ENCODE data around the gene C1orf232. TPM values are rescaled to one million over a fixed set of nuclear protein-coding genes. Genes with fewer than 3 reads are reported as not detected.

C1orf232 gene
- total RNA-seq, 2 experiments from 2014 or later = not detected

- no peak overlapping the region for H3K27ac ChIP-seq (ENCODE audit: low read depth, low read length, poor library complexity, severe bottlenecking)
- TF ChIP-seq CTCF (conservative IDR thresholded peaks at IDR 0.05; ENCODE audit: low read length) = no peak
- TF ChIP-seq EZH2phosphoT487 (IDR thresholded peaks at IDR 0.05; ENCODE audit: borderline replicate concordance, low read depth, low read length) = no peak
- ChIA-PET POLR2A (no interaction called here), CTCF (ENCODE audit: unreplicated experiment) (no interaction called here)
- H3K9me3 ChIP-seq (ENCODE audit: low read length) = no peaks in the 10 kb centered on the region
- DNase-seq (ENCODE audit: low spot score) = no peak
- intact Hi-C loops (cut with micrococcal nuclease; ENCODE audit: unreplicated experiment) = no loop called here
- no TSS peak for BruUV-seq (replicated peaks)
- peaks cover 6% of the 10 kb centered on the region for H3K4me1 ChIP-seq (ENCODE audit: insufficient read depth, low read length, poor library complexity, severe bottlenecking)
- no peaks in the 10 kb centered on the region for H3K79me2 ChIP-seq (ENCODE audit: insufficient read depth, low read depth, low read length)
- H3K36me3 ChIP-seq (ENCODE audit: insufficient read depth, low read length) = no peaks in the 10 kb centered on the region
- no peak overlapping the region for H3K4me3 ChIP-seq (ENCODE audit: low read depth, low read length, poor library complexity, severe bottlenecking)
- no peaks in the 10 kb centered on the region for H4K20me1 ChIP-seq (ENCODE audit: insufficient read depth, low read length)
- no peak overlapping the region for H2AFZ ChIP-seq (ENCODE audit: low read length)
- no peak overlapping the region for H3K4me2 ChIP-seq (ENCODE audit: low read length)
- H3K9me2 ChIP-seq (ENCODE audit: insufficient read depth, low read length) = no peaks in the 10 kb centered on the region
These were observed 11.3 kb upstream of the C1orf232 start for GRCh38 chr1:26180010-26180506.

- no peaks in the 10 kb centered on the region for H4K20me1 ChIP-seq (ENCODE audit: insufficient read depth, low read length)
- H3K9me2 ChIP-seq (ENCODE audit: insufficient read depth, low read length) = no peaks in the 10 kb centered on the region
- no peak within 1 kb of the TSS for H3K27ac ChIP-seq (ENCODE audit: low read depth, low read length, poor library complexity, severe bottlenecking)
- no peak for DNase-seq (ENCODE audit: low spot score)
- peaks cover 6% of the 10 kb centered on the region for H3K4me1 ChIP-seq (ENCODE audit: insufficient read depth, low read length, poor library complexity, severe bottlenecking)
- H3K4me3 ChIP-seq (ENCODE audit: low read depth, low read length, poor library complexity, severe bottlenecking) = no peak within 1 kb of the TSS
- H2AFZ ChIP-seq (ENCODE audit: low read length) = no peak within 1 kb of the TSS
- H3K36me3 ChIP-seq (ENCODE audit: insufficient read depth, low read length) = peaks cover 8% of the 10 kb centered on the region
- intact Hi-C loops (cut with micrococcal nuclease; ENCODE audit: unreplicated experiment) = no loop called here
- TF ChIP-seq CTCF (conservative IDR thresholded peaks at IDR 0.05; ENCODE audit: low read length) (no peak), EZH2phosphoT487 (IDR thresholded peaks at IDR 0.05; ENCODE audit: borderline replicate concordance, low read depth, low read length) (no peak)
- BruUV-seq (replicated peaks) = no TSS peak
- no peaks in the 10 kb centered on the region for H3K79me2 ChIP-seq (ENCODE audit: insufficient read depth, low read depth, low read length)
- ChIA-PET CTCF (ENCODE audit: unreplicated experiment) (no interaction called here), POLR2A (no interaction called here)
- no peak within 1 kb of the TSS for H3K4me2 ChIP-seq (ENCODE audit: low read length)
- no peaks in the 10 kb centered on the region for H3K9me3 ChIP-seq (ENCODE audit: low read length)
These were observed 8.5 kb upstream of the C1orf232 start, which contains the start of gene CNKSR1 for GRCh38 chr1:26177182-26177684. Gene CNKSR1 (plus strand): TSS chr1:26177491. CDS start chr1:26177548, 57 bp downstream.

GRCh38 chr1:26175346-26175745 lies 6.6 kb upstream of the C1orf232 start:
- Histone ChIP-seq H4K20me1 (ENCODE audit: insufficient read depth, low read length) (no peaks in the 10 kb centered on the region), H3K4me1 (ENCODE audit: insufficient read depth, low read length, poor library complexity, severe bottlenecking) (peaks cover 15% of the 10 kb centered on the region), H3K36me3 (ENCODE audit: insufficient read depth, low read length) (peaks cover 22% of the 10 kb centered on the region), H3K4me2 (ENCODE audit: low read length) (no peak overlapping the region), H2AFZ (ENCODE audit: low read length) (no peak overlapping the region), H3K79me2 (ENCODE audit: insufficient read depth, low read depth, low read length) (peaks cover 9% of the 10 kb centered on the region), H3K9me2 (ENCODE audit: insufficient read depth, low read length) (no peaks in the 10 kb centered on the region), H3K27ac (ENCODE audit: low read depth, low read length, poor library complexity, severe bottlenecking) (no peak overlapping the region), H3K4me3 (ENCODE audit: low read depth, low read length, poor library complexity, severe bottlenecking) (no peak overlapping the region), H3K9me3 (ENCODE audit: low read length) (no peaks in the 10 kb centered on the region)
- ChIA-PET POLR2A (no interaction called here), CTCF (ENCODE audit: unreplicated experiment) (no interaction called here)
- BruUV-seq (replicated peaks) = no TSS peak
- no peak for DNase-seq (ENCODE audit: low spot score)
- intact Hi-C loops (cut with micrococcal nuclease; ENCODE audit: unreplicated experiment) = no loop called here
- TF ChIP-seq CTCF (conservative IDR thresholded peaks at IDR 0.05; ENCODE audit: low read length) (no peak), EZH2phosphoT487 (IDR thresholded peaks at IDR 0.05; ENCODE audit: borderline replicate concordance, low read depth, low read length) (no peak)

All from OCI-LY7 (cell line).